ENCODE measurements around the gene YIF1A. TPM values are rescaled to one million over a fixed set of nuclear protein-coding genes. Genes with fewer than 3 reads are reported as not detected.

The YIF1A gene
- total and polyA plus RNA-seq, 8 donors = 39.7 to 112 (median 56.6) TPM

- intact Hi-C loops (cut with DNase I) = loop anchor here in 1 of 3 donors (10.0 kb wide), 1 partner anchor 56 kb away; no protein-coding TSS in a partner anchor
- DNase-seq (no peak), FAIRE-seq (no peak), ATAC-seq (no peak)
- Histone ChIP-seq H3K36me3 (no peaks in the 10 kb centered on the region), H3K4me3 (no peak overlapping the region), H3K27me3 (no peaks in the 10 kb centered on the region), H3K27ac (no peak overlapping the region), H3K4me1 (peaks cover 0 to 5% (median 0%) of the 10 kb centered on the region in 3 donors), H3K9me3 (no peaks in the 10 kb centered on the region)
- WGBS, 2 donors = 81 to 89% methylated on average over 6 of the region's 6 CpGs
- TF ChIP-seq, protein P1, sequence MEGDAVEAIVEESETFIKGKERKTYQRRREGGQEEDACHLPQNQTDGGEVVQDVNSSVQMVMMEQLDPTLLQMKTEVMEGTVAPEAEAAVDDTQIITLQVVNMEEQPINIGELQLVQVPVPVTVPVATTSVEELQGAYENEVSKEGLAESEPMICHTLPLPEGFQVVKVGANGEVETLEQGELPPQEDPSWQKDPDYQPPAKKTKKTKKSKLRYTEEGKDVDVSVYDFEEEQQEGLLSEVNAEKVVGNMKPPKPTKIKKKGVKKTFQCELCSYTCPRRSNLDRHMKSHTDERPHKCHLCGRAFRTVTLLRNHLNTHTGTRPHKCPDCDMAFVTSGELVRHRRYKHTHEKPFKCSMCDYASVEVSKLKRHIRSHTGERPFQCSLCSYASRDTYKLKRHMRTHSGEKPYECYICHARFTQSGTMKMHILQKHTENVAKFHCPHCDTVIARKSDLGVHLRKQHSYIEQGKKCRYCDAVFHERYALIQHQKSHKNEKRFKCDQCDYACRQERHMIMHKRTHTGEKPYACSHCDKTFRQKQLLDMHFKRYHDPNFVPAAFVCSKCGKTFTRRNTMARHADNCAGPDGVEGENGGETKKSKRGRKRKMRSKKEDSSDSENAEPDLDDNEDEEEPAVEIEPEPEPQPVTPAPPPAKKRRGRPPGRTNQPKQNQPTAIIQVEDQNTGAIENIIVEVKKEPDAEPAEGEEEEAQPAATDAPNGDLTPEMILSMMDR (IDR thresholded peaks at IDR 0.05) = no peak
These were observed 7.9 kb downstream of the YIF1A start for GRCh38 chr11:66281001-66281400.

DNA sequence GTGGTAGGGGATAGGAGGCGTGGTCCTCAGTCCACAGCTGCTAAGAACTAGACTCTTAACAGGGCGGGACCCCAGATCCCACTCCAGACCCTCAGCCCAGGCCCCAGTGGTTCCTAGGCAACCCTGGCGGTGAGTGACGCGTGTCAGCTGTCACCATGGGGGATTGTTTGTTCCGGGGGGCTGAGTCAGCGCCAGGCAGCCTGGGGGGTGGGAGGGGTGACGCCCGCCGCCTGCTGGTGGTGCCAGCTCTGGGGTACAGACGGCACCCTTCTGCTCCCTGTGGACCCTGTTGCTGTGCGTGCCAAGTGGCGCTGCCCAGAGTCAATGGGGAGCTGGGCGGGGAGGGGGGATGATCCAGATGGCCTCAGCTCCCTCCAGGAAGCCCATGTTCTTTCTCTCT, 8.5 kb downstream of the YIF1A start:
- peaks cover 0 to 5% (median 0%) of the 10 kb centered on the region in 3 donors for H3K4me1 ChIP-seq
- no peaks in the 10 kb centered on the region for H3K27me3 ChIP-seq
- ATAC-seq (no peak), DNase-seq (peak in 3 of 6 donors; percentile 18 to 69 (median 27)), FAIRE-seq (no peak)
- intact Hi-C loops (cut with DNase I) = loop anchor here in 1 of 3 donors (10.0 kb wide), 1 partner anchor 56 kb away; no protein-coding TSS in a partner anchor
- WGBS, 2 donors = 82 to 85% methylated on average over 13 to 14 of the region's 14 CpGs
- H3K27ac ChIP-seq = no peak overlapping the region
- H3K4me3 ChIP-seq = no peak overlapping the region
- peaks cover 0 to 5% (median 4%) of the 10 kb centered on the region in 3 donors for H3K36me3 ChIP-seq
- no peaks in the 10 kb centered on the region for H3K9me3 ChIP-seq
- TF ChIP-seq, protein P1 (IDR thresholded peaks at IDR 0.05) = no peak

GRCh38 chr11:66279092-66279734, 9.7 kb downstream of the YIF1A start:
- intact Hi-C loops (cut with DNase I) = no loop called here

GRCh38 chr11:66278363-66279091, 10.4 kb downstream of the YIF1A start:
- Histone ChIP-seq H3K9me3 (no peaks in the 10 kb centered on the region), H3K27me3 (no peaks in the 10 kb centered on the region), H3K4me1 (peaks cover 0 to 5% (median 0%) of the 10 kb centered on the region in 3 donors), H3K4me3 (peak overlapping the region in 2 of 4 donors; percentile 10 to 24), H3K27ac (no peak overlapping the region), H3K36me3 (peaks cover 0 to 18% (median 12%) of the 10 kb centered on the region in 3 donors)
- WGBS, 2 donors = 5 to 7% methylated on average over 27 to 44 of the region's 45 CpGs
- intact Hi-C loops (cut with DNase I) = no loop called here
- DNase-seq (peak in 1 of 6 donors; percentile 65), ATAC-seq (no peak), FAIRE-seq (no peak)
- TF ChIP-seq, protein P1 (IDR thresholded peaks at IDR 0.05) = no peak

More at GRCh38 chr11:66279092-66279734, 9.7 kb downstream of the YIF1A start:
- ATAC-seq = no peak
- TF ChIP-seq, protein P1 (IDR thresholded peaks at IDR 0.05) = no peak
- no peaks in the 10 kb centered on the region for H3K9me3 ChIP-seq
- H3K27me3 ChIP-seq = no peaks in the 10 kb centered on the region
- 71 to 73% methylated on average over 15 of the region's 15 CpGs for WGBS, 2 donors
- no peak for FAIRE-seq
- H3K4me1 ChIP-seq = peaks cover 0 to 5% (median 0%) of the 10 kb centered on the region in 3 donors
- H3K27ac ChIP-seq = no peak overlapping the region
- no peak overlapping the region for H3K4me3 ChIP-seq
- peak in 1 of 6 donors; percentile 2 for DNase-seq
- H3K36me3 ChIP-seq = peaks cover 0 to 11% (median 9%) of the 10 kb centered on the region in 3 donors

Data from pancreas (tissue), 10 donors.